H1 (cell line): Measurements from ENCODE around the gene AOPEP. TPM values are rescaled to one million over a fixed set of nuclear protein-coding genes. Genes with fewer than 3 reads are reported as not detected.

Source experiments
- CTCF ChIA-PET: fragments of 300-600 bp; sonication (Branson Sonifier 250); formaldehyde crosslinking; loops from one replicate; lab custom pipeline; 2021; ENCODE audit not compliant: partially characterized antibody; lab: Charles Lee
- POLR2A ChIA-PET: fragments of 300-600 bp; sonication (Branson Sonifier 250); formaldehyde crosslinking; loops from one replicate; lab custom pipeline; 2021; ENCODE audit warnings: inconsistent platforms; ENCODE audit not compliant: partially characterized antibody; lab: Charles Lee
- DNase-seq, 2 experiments: peaks; one replicate each; pipeline versions ENCODE4 v3.0.0 to v3.0.0-alpha.2; 2010 to 2022; ENCODE audit warnings: low spot score in 2 of 2, low read depth in 1 of 2, mixed read lengths in 1 of 2
- FAIRE-seq: peaks from 2 replicates; lab custom pipeline; 2011; peaks lifted over from hg19 to GRCh38; lab: Jason Lieb, UNC
- H2AFZ ChIP-seq: 2 replicates; pipeline ENCODE4 v1.8.1; 2012; ENCODE audit warnings: low read length, inconsistent platforms
- H2AK5ac ChIP-seq: 2 replicates; pipeline ENCODE4 v1.6.1; 2013; ENCODE audit warnings: low read depth, low read length
- H2BK120ac ChIP-seq: replicated peaks from 2 replicates; pipeline ENCODE3; 2013; ENCODE audit warnings: low read depth, low read length, inconsistent platforms
- H2BK12ac ChIP-seq: 2 replicates; pipeline ENCODE4 v1.6.1; 2013; ENCODE audit warnings: low read depth, low read length
- H2BK15ac ChIP-seq: 2 replicates; pipeline ENCODE4 v1.6.1; 2013; ENCODE audit warnings: low read length
- H2BK20ac ChIP-seq: 2 replicates; pipeline ENCODE4 v1.6.1; 2013; ENCODE audit warnings: low read length
- H2BK5ac ChIP-seq: 2 replicates; pipeline ENCODE4 v1.6.1; 2013; ENCODE audit warnings: low read depth, low read length
- H3K14ac ChIP-seq: 2 replicates; pipeline ENCODE4 v1.6.1; 2013; ENCODE audit warnings: inconsistent platforms; ENCODE audit not compliant: insufficient read length
- H3K18ac ChIP-seq: 2 replicates; pipeline ENCODE4 v1.6.1; 2013; ENCODE audit warnings: low read length; ENCODE audit errors: extremely low read depth
- H3K23ac ChIP-seq: 2 replicates; pipeline ENCODE4 v1.6.1; 2013; ENCODE audit warnings: inconsistent platforms; ENCODE audit not compliant: insufficient read length
- H3K23me2 ChIP-seq: 2 replicates; pipeline ENCODE4 v1.6.1; 2013; ENCODE audit warnings: low read depth, low read length
- H3K27ac ChIP-seq: 2 replicates; pipeline ENCODE4 v1.6.1; 2011; ENCODE audit warnings: low read depth, low read length, inconsistent platforms
- H3K27me3 ChIP-seq, 4 experiments: replicated peaks in 1 of 4; 1 replicate in 1 of 4; 2 replicates in 3 of 4; pipeline versions ENCODE4 v1.6.1 to v1.8.1; 2011 to 2013; ENCODE audit warnings: low read length in 3 of 4, mild to moderate bottlenecking in 3 of 4, inconsistent platforms in 2 of 4, mixed read lengths in 2 of 4, moderate library complexity in 1 of 4; ENCODE audit not compliant: control insufficient read depth in 3 of 4, insufficient read depth in 3 of 4; ENCODE audit errors: extremely low read depth in 1 of 4
- H3K36me3 ChIP-seq, 4 experiments: 2 replicates each; pipeline versions ENCODE4 v1.6.1 to v1.8.1; 2011 to 2013; ENCODE audit warnings: mild to moderate bottlenecking in 4 of 4, low read length in 3 of 4, moderate library complexity in 2 of 4, control low read depth in 1 of 4, inconsistent platforms in 1 of 4; ENCODE audit not compliant: insufficient read depth in 4 of 4, control insufficient read depth in 2 of 4
- H3K4ac ChIP-seq: replicated peaks from 2 replicates; pipeline ENCODE3; 2013; ENCODE audit warnings: low read length, low read depth, mixed read lengths, inconsistent platforms; ENCODE audit not compliant: insufficient read length
- H3K4me1 ChIP-seq, 4 experiments: replicated peaks in 1 of 4; 1 replicate in 1 of 4; 2 replicates in 3 of 4; pipeline versions ENCODE4 v1.6.1 to v1.8.1; 2011 to 2013; ENCODE audit warnings: low read length in 3 of 4, inconsistent platforms in 2 of 4, mixed read lengths in 1 of 4; ENCODE audit not compliant: insufficient read depth in 4 of 4, control insufficient read depth in 3 of 4
- H3K4me2 ChIP-seq, 2 experiments: 2 replicates each; pipeline versions ENCODE4 v1.6.1 to v1.8.1; 2011 to 2013; ENCODE audit warnings: low read depth in 2 of 2, low read length in 2 of 2, control low read depth in 1 of 2, inconsistent platforms in 1 of 2, mild to moderate bottlenecking in 1 of 2; ENCODE audit not compliant: insufficient read depth in 1 of 2
- H3K4me3 ChIP-seq, 4 experiments: fragments of 200-600, 300-600 bp in 1 of 4; sonication (generic), shearing (Covaris generic), sonication (Bioruptor Twin) in 1 of 4; 2 replicates each; pipeline versions ENCODE4 v1.5.1 to v1.8.1; 2011 to 2016; ENCODE audit warnings: low read length in 4 of 4, low read depth in 3 of 4, control low read depth in 2 of 4, inconsistent platforms in 2 of 4, mild to moderate bottlenecking in 2 of 4, mixed read lengths in 1 of 4, moderate library complexity in 1 of 4; ENCODE audit not compliant: insufficient read depth in 2 of 4; ENCODE audit errors: extremely low read depth in 1 of 4
- H3K56ac ChIP-seq: replicated peaks from 2 replicates; pipeline ENCODE3; 2013; ENCODE audit warnings: low read depth, mild to moderate bottlenecking, mixed read lengths, low read length, inconsistent platforms; ENCODE audit not compliant: insufficient read length
- H3K79me1 ChIP-seq: 2 replicates; pipeline ENCODE4 v1.6.1; 2013; ENCODE audit warnings: low read depth, low read length, control low read depth
- H3K79me2 ChIP-seq, 2 experiments: 2 replicates each; pipeline versions ENCODE4 v1.6.1 to v1.8.1; 2012 to 2013; ENCODE audit warnings: low read length in 2 of 2, mild to moderate bottlenecking in 2 of 2, inconsistent platforms in 1 of 2; ENCODE audit not compliant: insufficient read depth in 2 of 2, control insufficient read depth in 1 of 2
- H3K9ac ChIP-seq, 4 experiments: replicated peaks in 1 of 4; 1 replicate in 1 of 4; 2 replicates in 3 of 4; pipeline versions ENCODE4 v1.6.1 to v1.8.1; 2011 to 2013; ENCODE audit warnings: low read depth in 3 of 4, low read length in 3 of 4, control low read depth in 2 of 4, mild to moderate bottlenecking in 2 of 4, moderate library complexity in 2 of 4, inconsistent platforms in 1 of 4; ENCODE audit errors: extremely low read depth in 1 of 4
- H3K9me3 ChIP-seq, 2 experiments: 2 replicates each; pipeline versions ENCODE4 v1.6.1 to v1.8.1; 2012 to 2013; ENCODE audit warnings: mild to moderate bottlenecking in 2 of 2, moderate library complexity in 2 of 2, control low read depth in 1 of 2, inconsistent platforms in 1 of 2, low read depth in 1 of 2, low read length in 1 of 2, mixed read lengths in 1 of 2; ENCODE audit not compliant: insufficient read depth in 2 of 2
- H4K20me1 ChIP-seq, 2 experiments: replicated peaks in 1 of 2; 2 replicates each; pipeline versions ENCODE3 to v1.8.1; 2011 to 2013; ENCODE audit warnings: inconsistent platforms in 2 of 2, low read length in 2 of 2, mild to moderate bottlenecking in 1 of 2; ENCODE audit not compliant: insufficient read depth in 2 of 2, control insufficient read depth in 1 of 2
- H4K5ac ChIP-seq: 2 replicates; pipeline ENCODE4 v1.6.1; 2013; ENCODE audit warnings: low read length, low read depth, mixed read lengths, inconsistent platforms; ENCODE audit not compliant: insufficient read length
- H4K8ac ChIP-seq: 2 replicates; pipeline ENCODE4 v1.8.0; 2013; ENCODE audit warnings: mild to moderate bottlenecking, moderate library complexity, low read length, inconsistent platforms; ENCODE audit not compliant: insufficient read depth; ENCODE audit errors: extremely low read depth
- H4K91ac ChIP-seq: replicated peaks from 2 replicates; pipeline ENCODE3; 2013; ENCODE audit warnings: low read length, mixed read lengths, inconsistent platforms; ENCODE audit not compliant: insufficient read length
- EP300 ChIP-seq, 2 experiments: IDR thresholded peaks; 1 replicate in 1 of 2; 2 replicates in 1 of 2; pipeline ENCODE4 v1.6.1; 2011 to 2012; ENCODE audit warnings: low read depth in 2 of 2, low read length in 2 of 2, mild to moderate bottlenecking in 2 of 2, borderline replicate concordance in 1 of 2, inconsistent platforms in 1 of 2, moderate library complexity in 1 of 2
- FOSL1 ChIP-seq: IDR thresholded peaks from 2 replicates; pipeline ENCODE4 v1.6.1; 2011; ENCODE audit warnings: mild to moderate bottlenecking, low read depth, low read length, moderate library complexity; ENCODE audit not compliant: insufficient read depth
- MAX ChIP-seq: IDR thresholded peaks from 2 replicates; pipeline ENCODE4 v1.6.1; 2012; ENCODE audit warnings: inconsistent platforms
- SP4 ChIP-seq: IDR thresholded peaks from 2 replicates; pipeline ENCODE4 v1.6.1; 2012; ENCODE audit warnings: low read length, inconsistent platforms
- WGBS, 2 experiments: shearing (Covaris generic) in 1 of 2; methylation state at CpG; one replicate each; pipeline versions ENCODE4 v1.1.6 to v1.1.7; 2013 to 2015; ENCODE audit warnings: low lambda C conversion rate in 2 of 2, mixed read lengths in 2 of 2, inconsistent platforms in 1 of 2, low coverage in 1 of 2, missing lambda C conversion rate in 1 of 2; ENCODE audit not compliant: insufficient replicate concordance in 2 of 2, insufficient coverage in 1 of 2, insufficient read length in 1 of 2; ENCODE audit errors: extremely low coverage in 1 of 2, missing lambda C conversion rate in 1 of 2; 5-methylcytosine and 5-hydroxymethylcytosine counted together
- polyA plus RNA-seq, 7 experiments: library from polyadenylated mRNA; depleted of rRNA in 3 of 7; stranded (reverse) in 5 of 7; unstranded in 2 of 7; fragments of >200 nt in 5 of 7; fragments of 200-250 nt in 2 of 7; gene quantifications; 1 replicate in 5 of 7; 2 replicates in 1 of 7; 4 replicates in 1 of 7; pipeline versions ENCODE4 v1.2.1 to v1.2.3, GENCODE V29; 2011 to 2013; ENCODE audit warnings: missing spikeins in 2 of 7, mixed read lengths in 2 of 7
- total RNA-seq: library from RNA; stranded (reverse); fragmentation: NEBNext Ultra II Directional; extraction: Animal tissue kit (Norgen Biotek cat#: 25700); gene quantifications from 2 replicates; pipeline ENCODE4 v1.2.1, GENCODE V29; 2021

The AOPEP gene
- total and polyA plus RNA-seq, 2 of the 8 experiments (the other 6 are each of a cell fraction or from before 2014, with no cell fraction given): 6.1 to 14.3 TPM

- H4K5ac ChIP-seq: no peak overlapping the region
- H3K79me2 ChIP-seq: no peaks in the 10 kb centered on the region
- DNase-seq (peak in 1 of 2 experiments; percentile 24), FAIRE-seq (no peak)
- 65% methylated on average over 4 of the region's 4 CpGs; no CpG with 5 or more reads in 1 of the 2 experiments for whole genome bisulfite sequencing, 2 experiments
- H3K4me3 ChIP-seq: no peak overlapping the region
- no peaks in the 10 kb centered on the region for H3K27me3 ChIP-seq
- no peak overlapping the region for H3K9ac ChIP-seq
- peaks cover 0 to 2% (median 0%) of the 10 kb centered on the region in 4 experiments; a peak in 1 of 7 replicates for H3K4me1 ChIP-seq
- no peak overlapping the region for H2BK5ac ChIP-seq
- H2AK5ac ChIP-seq: no peak overlapping the region
- no peak overlapping the region for H4K8ac ChIP-seq
- H3K23me2 ChIP-seq: no peaks in the 10 kb centered on the region
- no peak overlapping the region for H3K4me2 ChIP-seq
- no peak overlapping the region for H2BK15ac ChIP-seq
- H3K4ac ChIP-seq: no peak overlapping the region
- no peaks in the 10 kb centered on the region for H4K20me1 ChIP-seq
- TF ChIP-seq EP300 (IDR thresholded peaks at IDR 0.05; ENCODE audit: borderline replicate concordance in 1 of 2, low read depth in 2 of 2, low read length in 2 of 2) (no peak), MAX (no peak), FOSL1 (no peak), SP4 (no peak)
- H3K23ac ChIP-seq: no peak overlapping the region
- no peak overlapping the region for H3K56ac ChIP-seq
- no peak overlapping the region for H4K91ac ChIP-seq
- no peak overlapping the region for H3K18ac ChIP-seq
- no peaks in the 10 kb centered on the region for H3K9me3 ChIP-seq
- no peak overlapping the region for H2BK12ac ChIP-seq
- no peak overlapping the region for H3K14ac ChIP-seq
- no peaks in the 10 kb centered on the region for H3K36me3 ChIP-seq
- no peaks in the 10 kb centered on the region for H3K79me1 ChIP-seq
- ChIA-PET CTCF (interaction anchor here (0.7 to 0.8 kb wide), 2 partner anchors 188 to 202 kb away, joined by 3 read pairs; no protein-coding TSS in a partner anchor), POLR2A (no interaction called here)
- no peak overlapping the region for H3K27ac ChIP-seq
- H2BK120ac ChIP-seq: no peak overlapping the region
- no peak overlapping the region for H2BK20ac ChIP-seq
- no peak overlapping the region for H2AFZ ChIP-seq
Measured at GRCh38 chr9:94882966-94883641, 156.6 kb downstream of the AOPEP start.
